NT2/D1 (cell line): Measurements from ENCODE around the gene AZU1.

Experiments
- DNase-seq: peaks from one replicate; pipeline ENCODE4 v3.0.0-alpha.2; 2011; ENCODE audit warnings: low read depth, low spot score
- H3K27me3 ChIP-seq: 2 replicates; pipeline ENCODE4 v1.6.0; 2011; ENCODE audit warnings: mild to moderate bottlenecking; ENCODE audit not compliant: insufficient read length, insufficient read depth
- H3K36me3 ChIP-seq: 2 replicates; pipeline ENCODE4 v1.6.1; 2011; ENCODE audit warnings: mild to moderate bottlenecking, low read length, mixed read lengths; ENCODE audit not compliant: insufficient read depth, insufficient read length
- H3K4me1 ChIP-seq: 2 replicates; pipeline ENCODE4 v1.5.1; 2011; ENCODE audit not compliant: insufficient read depth, insufficient read length
- H3K4me3 ChIP-seq: 2 replicates; pipeline ENCODE4 v1.5.1; 2011; ENCODE audit warnings: low read depth; ENCODE audit not compliant: insufficient read length
- H3K9ac ChIP-seq: 2 replicates; pipeline ENCODE4 v1.6.0; 2011; ENCODE audit warnings: low read depth; ENCODE audit not compliant: insufficient read length
- H3K9me3 ChIP-seq: 2 replicates; pipeline ENCODE4 v1.5.1; 2011; ENCODE audit warnings: mild to moderate bottlenecking, low read length; ENCODE audit not compliant: insufficient read depth
- SUZ12 ChIP-seq: IDR thresholded peaks from 2 replicates; pipeline ENCODE4 v1.6.1; 2011; ENCODE audit not compliant: insufficient read length, insufficient read depth; ENCODE audit errors: extremely low read depth
- YY1 ChIP-seq: IDR thresholded peaks from 2 replicates; pipeline ENCODE4 v1.6.1; 2011; ENCODE audit not compliant: insufficient read length, insufficient read depth
- ZNF274 ChIP-seq: IDR thresholded peaks from 2 replicates; pipeline ENCODE4 v1.6.1; 2011; ENCODE audit warnings: mild to moderate bottlenecking, low read depth, low read length

The AZU1 gene

DNA sequence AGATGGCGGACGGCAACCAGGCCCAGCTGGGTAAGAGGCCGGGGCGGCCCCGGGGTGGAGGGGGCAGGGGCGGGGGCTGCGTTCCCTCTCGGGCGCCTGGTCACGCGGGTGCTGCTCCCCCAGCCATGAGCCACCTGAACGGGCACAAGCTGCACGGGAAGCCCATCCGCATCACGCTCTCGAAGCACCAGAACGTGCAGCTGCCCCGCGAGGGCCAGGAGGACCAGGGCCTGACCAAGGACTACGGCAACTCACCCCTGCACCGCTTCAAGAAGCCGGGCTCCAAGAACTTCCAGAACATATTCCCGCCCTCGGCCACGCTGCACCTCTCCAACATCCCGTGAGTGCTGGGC, 19.2 kb upstream of the AZU1 start:
- Histone ChIP-seq H3K27me3 (no peaks in the 10 kb centered on the region), H3K36me3 (peaks cover 98% of the 10 kb centered on the region), H3K9me3 (no peaks in the 10 kb centered on the region), H3K9ac (no peak overlapping the region), H3K4me3 (no peak overlapping the region), H3K4me1 (peaks cover 20% of the 10 kb centered on the region)
- no peak for DNase-seq
- TF ChIP-seq SUZ12 = no peak
- no peak for TF ChIP-seq ZNF274
- no peak for TF ChIP-seq YY1

DNA sequence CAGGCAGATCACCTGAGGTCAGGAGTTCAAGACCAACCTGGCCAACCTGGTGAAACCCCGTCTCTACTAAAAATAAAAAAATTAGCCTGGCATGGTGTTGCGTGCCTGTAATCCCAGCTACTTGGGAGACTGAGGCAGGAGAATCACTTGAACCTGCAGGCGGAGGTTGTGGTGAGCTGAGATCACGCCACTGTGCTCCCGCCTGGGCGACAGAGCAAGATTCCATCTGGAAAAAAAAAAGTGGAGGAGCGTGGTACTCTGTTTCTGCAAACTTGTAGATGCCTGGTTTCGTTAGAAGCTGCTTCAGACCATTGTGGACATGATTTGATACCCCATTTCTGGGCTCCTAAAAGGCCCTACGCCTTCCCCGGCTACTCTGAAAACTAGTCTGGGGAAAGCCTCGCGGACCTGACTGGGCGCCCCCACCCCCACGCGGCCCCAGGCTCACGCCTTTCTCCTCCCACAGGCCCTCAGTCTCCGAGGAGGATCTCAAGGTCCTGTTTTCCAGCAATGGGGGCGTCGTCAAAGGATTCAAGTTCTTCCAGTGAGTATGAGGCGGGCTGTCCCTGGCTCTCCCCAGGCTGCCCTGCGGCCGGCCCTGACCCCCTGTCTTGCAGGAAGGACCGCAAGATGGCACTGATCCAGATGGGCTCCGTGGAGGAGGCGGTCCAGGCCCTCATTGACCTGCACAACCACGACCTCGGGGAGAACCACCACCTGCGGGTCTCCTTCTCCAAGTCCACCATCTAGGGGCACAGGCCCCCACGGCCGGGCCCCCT, 17.4 kb upstream of the AZU1 start:
- TF ChIP-seq SUZ12 (no peak), YY1 (no peak), ZNF274 (no peak)
- H3K4me1 ChIP-seq = peaks cover 15% of the 10 kb centered on the region
- no peaks in the 10 kb centered on the region for H3K27me3 ChIP-seq
- no peak for DNase-seq
- no peak overlapping the region for H3K9ac ChIP-seq
- no peaks in the 10 kb centered on the region for H3K9me3 ChIP-seq
- peaks cover 95% of the 10 kb centered on the region for H3K36me3 ChIP-seq
- H3K4me3 ChIP-seq = no peak overlapping the region

DNA sequence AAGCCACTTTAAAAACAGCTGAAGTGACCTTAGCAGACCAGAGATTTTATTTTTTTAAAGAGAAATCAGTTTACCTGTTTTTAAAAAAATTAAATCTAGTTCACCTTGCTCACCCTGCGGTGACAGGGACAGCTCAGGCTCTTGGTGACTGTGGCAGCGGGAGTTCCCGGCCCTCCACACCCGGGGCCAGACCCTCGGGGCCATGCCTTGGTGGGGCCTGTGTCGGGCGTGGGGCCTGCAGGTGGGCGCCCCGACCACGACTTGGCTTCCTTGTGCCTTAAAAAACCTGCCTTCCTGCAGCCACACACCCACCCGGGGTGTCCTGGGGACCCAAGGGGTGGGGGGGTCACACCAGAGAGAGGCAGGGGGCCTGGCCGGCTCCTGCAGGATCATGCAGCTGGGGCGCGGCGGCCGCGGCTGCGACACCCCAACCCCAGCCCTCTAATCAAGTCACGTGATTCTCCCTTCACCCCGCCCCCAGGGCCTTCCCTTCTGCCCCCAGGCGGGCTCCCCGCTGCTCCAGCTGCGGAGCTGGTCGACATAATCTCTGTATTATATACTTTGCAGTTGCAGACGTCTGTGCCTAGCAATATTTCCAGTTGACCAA, 16.7 kb upstream of the AZU1 start:
- Histone ChIP-seq H3K27me3 (no peaks in the 10 kb centered on the region), H3K4me3 (no peak overlapping the region), H3K36me3 (peaks cover 93% of the 10 kb centered on the region), H3K9me3 (no peaks in the 10 kb centered on the region), H3K4me1 (peaks cover 11% of the 10 kb centered on the region), H3K9ac (peak overlapping the region; percentile 32)
- TF ChIP-seq YY1 (no peak), SUZ12 (no peak), ZNF274 (no peak)
- no peak for DNase-seq

DNA sequence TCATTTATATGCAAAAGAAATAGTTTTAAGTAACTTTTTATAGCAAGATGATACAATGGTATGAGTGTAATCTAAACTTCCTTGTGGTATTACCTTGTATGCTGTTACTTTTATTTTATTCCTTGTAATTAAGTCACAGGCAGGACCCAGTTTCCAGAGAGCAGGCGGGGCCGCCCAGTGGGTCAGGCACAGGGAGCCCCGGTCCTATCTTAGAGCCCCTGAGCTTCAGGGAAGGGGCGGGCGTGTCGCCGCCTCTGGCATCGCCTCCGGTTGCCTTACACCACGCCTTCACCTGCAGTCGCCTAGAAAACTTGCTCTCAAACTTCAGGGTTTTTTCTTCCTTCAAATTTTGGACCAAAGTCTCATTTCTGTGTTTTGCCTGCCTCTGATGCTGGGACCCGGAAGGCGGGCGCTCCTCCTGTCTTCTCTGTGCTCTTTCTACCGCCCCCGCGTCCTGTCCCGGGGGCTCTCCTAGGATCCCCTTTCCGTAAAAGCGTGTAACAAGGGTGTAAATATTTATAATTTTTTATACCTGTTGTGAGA, 16.1 kb upstream of the AZU1 start:
- no peaks in the 10 kb centered on the region for H3K9me3 ChIP-seq
- TF ChIP-seq ZNF274 (no peak), SUZ12 (no peak), YY1 (no peak)
- DNase-seq = no peak
- H3K27me3 ChIP-seq = no peaks in the 10 kb centered on the region
- H3K36me3 ChIP-seq = peaks cover 93% of the 10 kb centered on the region
- peaks cover 9% of the 10 kb centered on the region for H3K4me1 ChIP-seq
- H3K4me3 ChIP-seq = no peak overlapping the region
- H3K9ac ChIP-seq = no peak overlapping the region

DNA sequence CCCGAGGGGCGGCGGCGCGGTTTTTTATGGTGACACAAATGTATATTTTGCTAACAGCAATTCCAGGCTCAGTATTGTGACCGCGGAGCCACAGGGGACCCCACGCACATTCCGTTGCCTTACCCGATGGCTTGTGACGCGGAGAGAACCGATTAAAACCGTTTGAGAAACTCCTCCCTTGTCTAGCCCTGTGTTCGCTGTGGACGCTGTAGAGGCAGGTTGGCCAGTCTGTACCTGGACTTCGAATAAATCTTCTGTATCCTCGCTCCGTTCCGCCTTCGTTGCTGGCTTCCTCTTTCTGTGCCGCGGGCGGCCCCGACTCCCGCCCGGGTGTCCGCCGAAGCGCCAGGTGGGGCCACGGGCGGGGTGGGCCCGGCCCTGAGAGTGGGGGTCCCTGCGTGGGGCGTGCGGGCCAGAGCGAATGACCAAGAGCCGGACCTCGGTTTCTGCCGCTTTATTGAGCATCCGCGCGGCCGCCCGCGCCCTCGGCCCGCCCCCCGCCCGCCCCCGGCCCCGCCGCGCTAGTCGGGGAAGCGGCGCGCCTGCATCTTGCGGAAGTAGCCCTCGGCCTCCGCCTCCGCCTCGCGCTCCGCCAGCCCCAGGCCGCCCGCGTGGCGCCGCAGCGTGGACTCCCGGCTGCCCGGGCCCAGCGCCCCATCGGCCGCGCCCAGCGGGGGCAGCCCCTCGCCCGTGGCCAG, 15.4 kb upstream of the AZU1 start:
- Histone ChIP-seq H3K9ac (no peak overlapping the region), H3K27me3 (no peaks in the 10 kb centered on the region), H3K4me1 (peaks cover 9% of the 10 kb centered on the region), H3K36me3 (peaks cover 89% of the 10 kb centered on the region), H3K4me3 (no peak overlapping the region), H3K9me3 (no peaks in the 10 kb centered on the region)
- DNase-seq = no peak
- TF ChIP-seq ZNF274 (no peak), YY1 (no peak), SUZ12 (no peak)

DNA sequence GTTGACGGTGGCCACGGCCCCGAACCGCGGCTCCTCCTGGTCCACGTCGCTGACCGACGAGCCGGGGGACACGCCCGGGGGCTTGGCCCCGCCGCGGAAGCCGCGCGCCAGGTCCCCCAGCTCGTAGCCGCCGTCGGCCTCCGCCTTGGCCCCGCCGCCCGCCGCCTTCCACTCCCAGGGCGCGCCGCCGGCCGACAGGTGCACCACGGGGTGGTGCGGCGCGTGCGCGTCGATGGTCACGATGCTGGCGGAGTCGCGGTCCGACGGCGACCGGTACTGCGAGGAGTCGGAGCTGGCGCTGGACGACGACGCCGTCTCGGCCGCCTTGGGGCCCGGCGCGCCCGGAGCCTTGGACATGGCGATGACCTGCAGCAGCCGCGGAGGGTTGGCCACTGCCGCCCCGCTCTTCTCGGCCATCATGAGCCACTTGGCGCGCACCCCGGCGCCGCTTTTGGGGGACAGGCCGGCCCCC, 14.9 kb upstream of the AZU1 start:
- Histone ChIP-seq H3K9ac (no peak overlapping the region), H3K27me3 (no peaks in the 10 kb centered on the region), H3K4me3 (no peak overlapping the region), H3K9me3 (no peaks in the 10 kb centered on the region), H3K36me3 (peaks cover 89% of the 10 kb centered on the region), H3K4me1 (peaks cover 9% of the 10 kb centered on the region)
- no peak for DNase-seq
- TF ChIP-seq SUZ12 (no peak), ZNF274 (no peak), YY1 (no peak)
